Erythroblast (primary cell): ENCODE measurements around the gene GPSM1.

Experiments
- GATA1 ChIP-seq: IDR thresholded peaks from 2 replicates; pipeline ENCODE4 v1.6.1; 2011; ENCODE audit warnings: low read depth, mild to moderate bottlenecking, control low read depth, low read length, moderate library complexity
- POLR2A ChIP-seq: IDR thresholded peaks from 2 replicates; pipeline ENCODE4 v1.6.1; 2011; ENCODE audit warnings: mild to moderate bottlenecking, low read length

GRCh38 chr9:136316896-136317676 is 10.3 kb upstream of the GPSM1 start:
- TF ChIP-seq POLR2A (no peak), GATA1 (no peak)
